Activated CD8-positive, alpha-beta T cell treated with anti-CD3 and anti-CD28 coated beads for 36 hours (primary cell): ENCODE results near the gene RAB5B. TPM values are rescaled to one million over a fixed set of nuclear protein-coding genes. Genes with fewer than 3 reads are reported as not detected.
A peak's percentile ranks its signal among the peaks of the same experiment; 100 is the strongest.

Source experiments
- ATAC-seq: fragments of 200-7000 bp; cut with Tn5 transposase; one replicate; pipeline ENCODE4 v1.10.0; 2021; ENCODE audit warnings: mild to moderate bottlenecking, moderate library complexity
- CTCF ChIA-PET: fragments of 350-600 bp; sonication (Branson Sonifier 250); formaldehyde crosslinking; loops from one replicate; lab custom pipeline; 2021; ENCODE audit warnings: antibody characterized with exemption; lab: Charles Lee
- POLR2A ChIA-PET: fragments of 350-600 bp; sonication (Branson Sonifier 250); formaldehyde crosslinking; loops from one replicate; lab custom pipeline; 2021; ENCODE audit warnings: antibody characterized with exemption; lab: Charles Lee
- DNase-seq: peaks from one replicate; pipeline ENCODE4 v3.0.0-alpha.2; 2020
- H3K27ac Mint-ChIP-seq: one replicate; pipeline ENCODE4 v1.8.0; 2021; ENCODE audit warnings: mild to moderate bottlenecking, mixed read lengths
- H3K27me3 Mint-ChIP-seq: one replicate; pipeline ENCODE4 v1.8.0; 2021; ENCODE audit warnings: mixed read lengths
- H3K36me3 Mint-ChIP-seq: one replicate; pipeline ENCODE4 v1.8.0; 2021; ENCODE audit warnings: low read depth, mixed read lengths
- H3K4me1 Mint-ChIP-seq: one replicate; pipeline ENCODE4 v1.8.0; 2021; ENCODE audit warnings: low read depth, mixed read lengths
- H3K4me3 Mint-ChIP-seq: one replicate; pipeline ENCODE4 v1.8.0; 2021; ENCODE audit warnings: mild to moderate bottlenecking, moderate library complexity, mixed read lengths
- H3K9me3 Mint-ChIP-seq: one replicate; pipeline ENCODE4 v1.8.0; 2021; ENCODE audit warnings: mixed read lengths
- CTCF ChIP-seq: fragments of 200-600 bp; IDR thresholded peaks from one replicate; pipeline ENCODE4 v1.8.0; 2022; ENCODE audit warnings: antibody characterized with exemption, mild to moderate bottlenecking
- intact Hi-C: fragments of 100-400 bp; cut with micrococcal nuclease; formaldehyde crosslinking; loops from one replicate; pipeline ENCODE4 v1.10.0; 2022
- total RNA-seq, 2 experiments: library from RNA; stranded (reverse); gene quantifications; one replicate each; pipeline ENCODE4 v1.2.3, GENCODE V29; 2021

RAB5B gene
- total RNA-seq, 2 experiments from 2014 or later = 26.0 to 32.4 TPM

DNA sequence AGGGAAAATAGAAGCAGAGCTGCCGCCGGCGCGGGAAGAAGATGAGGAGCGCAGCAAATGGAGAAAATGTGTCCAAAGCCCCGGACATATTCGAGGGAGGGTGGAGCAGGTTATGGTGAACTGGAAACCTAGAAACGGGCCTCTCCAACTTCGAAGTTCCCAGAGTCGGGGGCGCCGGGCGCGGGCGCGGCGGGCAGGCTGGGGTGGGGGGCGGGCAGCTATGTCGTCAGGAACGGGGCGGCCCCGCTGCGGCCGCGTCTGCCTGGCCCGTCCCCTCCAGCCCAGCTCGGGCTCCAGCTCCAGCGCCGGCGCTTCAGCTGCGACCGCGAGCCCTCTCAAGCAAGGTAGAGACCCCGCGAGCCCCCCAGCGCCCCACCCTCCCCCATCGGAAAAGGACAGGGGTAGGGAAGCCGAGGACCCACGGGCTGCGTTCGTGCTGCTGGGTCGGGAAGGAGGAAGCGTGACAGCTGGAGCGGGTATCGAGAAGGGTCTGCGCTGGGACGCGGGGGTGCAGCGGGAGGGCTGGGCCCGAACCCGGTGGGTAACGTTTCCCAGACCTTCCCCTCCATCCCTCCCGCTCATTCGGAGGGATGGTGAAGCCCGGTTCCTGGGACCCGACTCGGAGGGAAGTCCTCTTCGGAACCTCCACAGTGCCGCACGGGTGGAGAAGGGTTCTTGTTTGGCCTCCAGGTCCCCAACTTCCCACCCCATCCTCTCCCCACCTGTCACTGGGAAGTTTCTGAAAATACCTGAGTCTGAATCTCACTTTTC is 41.9 kb upstream of the RAB5B start:
- DNase-seq (peak; percentile 44), ATAC-seq (no peak)
- H3K27ac Mint-ChIP-seq = peak overlapping the region; percentile 99
- TF ChIP-seq CTCF = no peak
- ChIA-PET POLR2A (interaction anchor here (0.6 to 7.9 kb wide), 9 partner anchors 7 to 202 kb away, joined by 3 to 60 read pairs (median 4); partner anchors contain the start of genes ORMDL2, SARNP and ZC3H10), CTCF (interaction anchor here (0.9 to 2.0 kb wide), 5 partner anchors 7 to 194 kb away, joined by 3 to 7 read pairs (median 5); no protein-coding TSS in a partner anchor)
- no peaks in the 10 kb centered on the region for H3K27me3 Mint-ChIP-seq
- intact Hi-C loops = loop anchor here (2.0 kb wide), 1 partner anchor 109 kb away; the partner anchor contains the start of gene RPS26
- no peaks in the 10 kb centered on the region for H3K9me3 Mint-ChIP-seq
- peaks cover 52% of the 10 kb centered on the region for H3K4me1 Mint-ChIP-seq
- H3K36me3 Mint-ChIP-seq = peaks cover 66% of the 10 kb centered on the region
- peak overlapping the region; percentile 99 for H3K4me3 Mint-ChIP-seq

DNA sequence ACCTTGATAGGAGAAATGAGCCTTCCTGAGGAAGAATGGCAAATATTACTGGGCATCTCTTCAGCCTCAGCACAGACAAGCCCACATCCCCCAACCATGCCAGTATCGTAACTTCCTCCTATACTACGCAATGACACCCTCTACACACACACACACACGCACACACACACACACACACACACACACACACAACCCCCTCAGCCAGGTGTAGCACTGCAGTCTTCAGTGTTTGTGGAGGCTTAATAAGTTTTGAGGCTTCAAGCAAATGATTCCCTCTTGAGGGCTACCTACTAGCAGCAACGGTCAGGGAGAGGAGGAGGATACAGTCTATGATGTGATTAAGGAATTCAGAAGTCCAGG is 41.3 kb upstream of the RAB5B start:
- H3K36me3 Mint-ChIP-seq = peaks cover 68% of the 10 kb centered on the region
- intact Hi-C loops = no loop called here
- H3K9me3 Mint-ChIP-seq = no peaks in the 10 kb centered on the region

DNA sequence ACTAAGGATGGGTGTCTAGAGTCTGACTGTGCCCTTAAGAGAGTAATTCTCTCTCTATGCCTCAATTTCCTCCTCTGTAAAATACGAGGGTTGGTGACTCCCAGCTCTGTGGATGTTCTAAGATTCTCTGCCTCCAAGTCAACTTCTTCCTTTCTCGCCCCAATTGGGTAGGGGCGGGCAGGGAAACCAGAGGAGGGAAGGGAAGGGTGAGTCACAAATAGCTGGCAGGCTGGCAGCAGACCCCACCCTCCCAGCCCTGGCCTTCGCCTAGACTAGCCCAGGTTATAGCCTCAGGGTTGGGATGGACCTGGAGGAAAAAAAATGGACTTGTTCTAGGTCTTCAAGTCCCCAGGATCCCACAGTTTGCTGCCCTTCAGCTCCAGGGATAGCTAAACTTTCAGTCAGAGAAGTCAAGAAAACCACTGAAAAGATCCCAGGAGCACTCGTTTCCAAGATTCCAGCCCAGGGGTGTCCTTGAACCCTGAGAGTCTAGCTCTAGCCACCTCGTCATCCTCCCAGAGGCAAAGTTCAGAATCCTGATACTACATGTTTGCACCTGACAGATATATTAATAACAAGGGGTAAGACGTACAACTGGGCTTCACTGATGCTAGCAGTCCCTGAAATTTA is 40.6 kb upstream of the RAB5B start:
- Mint-ChIP-seq H3K9me3 (no peaks in the 10 kb centered on the region), H3K27me3 (no peaks in the 10 kb centered on the region), H3K36me3 (peaks cover 70% of the 10 kb centered on the region), H3K4me3 (peak overlapping the region; percentile 99), H3K4me1 (peaks cover 65% of the 10 kb centered on the region), H3K27ac (peak overlapping the region; percentile 99)
- ATAC-seq (no peak), DNase-seq (no peak)
- intact Hi-C loops = no loop called here
- POLR2A ChIA-PET = interaction anchor here (0.6 to 3.3 kb wide), 11 partner anchors 10 to 204 kb away, joined by 3 to 17 read pairs (median 4); partner anchors contain the start of genes ORMDL2, RAB5B and SARNP
- CTCF ChIA-PET = interaction anchor here (0.9 to 2.3 kb wide), 11 partner anchors 8 to 194 kb away, joined by 3 to 15 read pairs (median 5); partner anchors contain the start of genes ORMDL2 and SARNP
- no peak for TF ChIP-seq CTCF

More for the DNA sequence above, 41.3 kb upstream of the RAB5B start:
- DNase-seq (peak; percentile 70), ATAC-seq (no peak)
- peak overlapping the region; percentile 99 for H3K4me3 Mint-ChIP-seq
- H3K4me1 Mint-ChIP-seq = peaks cover 58% of the 10 kb centered on the region
- POLR2A ChIA-PET = interaction anchor here (0.7 to 6.0 kb wide), 8 partner anchors 7 to 203 kb away, joined by 3 to 27 read pairs (median 5); partner anchors contain the start of genes ORMDL2 and SARNP
- no peaks in the 10 kb centered on the region for H3K27me3 Mint-ChIP-seq
- H3K27ac Mint-ChIP-seq = peak overlapping the region; percentile 99
- CTCF ChIA-PET = interaction anchor here (0.9 to 2.1 kb wide), 7 partner anchors 8 to 194 kb away, joined by 3 to 8 read pairs (median 5); partner anchors contain the start of genes ORMDL2 and SARNP
- no peak for TF ChIP-seq CTCF

GRCh38 chr12:55933799-55934742 is 39.8 kb upstream of the RAB5B start:
- ChIA-PET CTCF (interaction anchor here (0.6 to 2.3 kb wide), 15 partner anchors 9 to 204 kb away, joined by 3 to 15 read pairs (median 4); partner anchors contain the start of genes ORMDL2, RAB5B and SARNP), POLR2A (interaction anchor here (0.9 to 3.5 kb wide), 12 partner anchors 8 to 204 kb away, joined by 3 to 29 read pairs (median 4); partner anchors contain the start of genes ORMDL2, PYM1, RAB5B and SARNP)
- intact Hi-C loops = no loop called here
- peaks cover 73% of the 10 kb centered on the region for H3K4me1 Mint-ChIP-seq
- H3K36me3 Mint-ChIP-seq = peaks cover 77% of the 10 kb centered on the region
- H3K9me3 Mint-ChIP-seq = no peaks in the 10 kb centered on the region
- no peaks in the 10 kb centered on the region for H3K27me3 Mint-ChIP-seq
- peak overlapping the region; percentile 99 for H3K27ac Mint-ChIP-seq
- peak overlapping the region; percentile 99 for H3K4me3 Mint-ChIP-seq
- no peak for TF ChIP-seq CTCF
- ATAC-seq (no peak), DNase-seq (no peak)
